Neural crest cell (in vitro differentiated cells): Measurements from ENCODE around the gene OPN3. TPM values are rescaled to one million over a fixed set of nuclear protein-coding genes. Genes with fewer than 3 reads are reported as not detected.

Experiments used
- DNase-seq: peaks from one replicate; pipeline ENCODE4 v3.0.0; 2021; ENCODE audit warnings: low read depth, mixed read lengths, low spot score
- H3K27ac Mint-ChIP-seq: one replicate; pipeline ENCODE4 v1.8.0; 2021; ENCODE audit warnings: mild to moderate bottlenecking, mixed read lengths; ENCODE audit not compliant: unreplicated experiment
- H3K27me3 Mint-ChIP-seq: 2 replicates; pipeline ENCODE4 v1.8.0; 2021; ENCODE audit warnings: low read depth, mild to moderate bottlenecking, mixed read lengths
- H3K36me3 Mint-ChIP-seq: 2 replicates; pipeline ENCODE4 v1.8.0; 2021; ENCODE audit warnings: low read depth, mild to moderate bottlenecking, mixed read lengths
- H3K4me1 Mint-ChIP-seq: 2 replicates; pipeline ENCODE4 v1.8.0; 2021; ENCODE audit warnings: mixed read lengths
- H3K4me3 Mint-ChIP-seq: one replicate; pipeline ENCODE4 v1.8.0; 2021; ENCODE audit warnings: mild to moderate bottlenecking, mixed read lengths
- H3K9me3 Mint-ChIP-seq: 2 replicates; pipeline ENCODE4 v1.8.0; 2021; ENCODE audit warnings: mixed read lengths
- total RNA-seq: library from RNA; stranded (reverse); gene quantifications from 2 replicates; pipeline ENCODE4 v1.2.1, GENCODE V29; 2021
- TF ChIP-seq, protein P1 (sequence below): fragments of 200-600 bp; sonication (generic); conservative IDR thresholded peaks from 2 replicates; pipeline ENCODE4 v1.5.0; 2021; ENCODE audit warnings: antibody characterized with exemption, mild to moderate bottlenecking

OPN3 gene
- total RNA-seq, 1 donor from 2014 or later: 31.2 TPM

DNA sequence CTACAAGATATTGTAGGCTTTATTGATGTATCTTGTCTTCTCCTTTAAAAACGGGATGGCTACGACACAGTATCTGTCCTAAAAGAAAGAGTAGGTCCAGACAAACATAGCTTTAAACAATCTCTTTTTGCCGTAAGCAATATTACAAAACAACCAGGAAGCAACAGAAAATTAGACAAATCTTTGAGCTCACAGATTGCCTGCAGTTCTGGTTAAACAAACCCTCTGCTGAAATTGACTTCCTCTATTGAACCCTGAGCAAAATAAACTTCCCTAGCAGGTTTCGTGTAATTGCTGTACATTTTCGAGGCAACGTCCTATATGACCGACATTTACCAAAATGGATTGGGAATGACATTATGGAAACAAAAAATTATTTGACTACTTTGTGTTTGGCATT lies 50.6 kb downstream of the OPN3 start:
- Mint-ChIP-seq H3K27me3 (no peaks in the 10 kb centered on the region), H3K36me3 (peaks cover 15% of the 10 kb centered on the region), H3K9me3 (no peaks in the 10 kb centered on the region), H3K4me1 (no peaks in the 10 kb centered on the region), H3K27ac (no peak overlapping the region), H3K4me3 (no peak overlapping the region)
- TF ChIP-seq, protein P1, sequence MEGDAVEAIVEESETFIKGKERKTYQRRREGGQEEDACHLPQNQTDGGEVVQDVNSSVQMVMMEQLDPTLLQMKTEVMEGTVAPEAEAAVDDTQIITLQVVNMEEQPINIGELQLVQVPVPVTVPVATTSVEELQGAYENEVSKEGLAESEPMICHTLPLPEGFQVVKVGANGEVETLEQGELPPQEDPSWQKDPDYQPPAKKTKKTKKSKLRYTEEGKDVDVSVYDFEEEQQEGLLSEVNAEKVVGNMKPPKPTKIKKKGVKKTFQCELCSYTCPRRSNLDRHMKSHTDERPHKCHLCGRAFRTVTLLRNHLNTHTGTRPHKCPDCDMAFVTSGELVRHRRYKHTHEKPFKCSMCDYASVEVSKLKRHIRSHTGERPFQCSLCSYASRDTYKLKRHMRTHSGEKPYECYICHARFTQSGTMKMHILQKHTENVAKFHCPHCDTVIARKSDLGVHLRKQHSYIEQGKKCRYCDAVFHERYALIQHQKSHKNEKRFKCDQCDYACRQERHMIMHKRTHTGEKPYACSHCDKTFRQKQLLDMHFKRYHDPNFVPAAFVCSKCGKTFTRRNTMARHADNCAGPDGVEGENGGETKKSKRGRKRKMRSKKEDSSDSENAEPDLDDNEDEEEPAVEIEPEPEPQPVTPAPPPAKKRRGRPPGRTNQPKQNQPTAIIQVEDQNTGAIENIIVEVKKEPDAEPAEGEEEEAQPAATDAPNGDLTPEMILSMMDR: no peak
- no peak for DNase-seq

DNA sequence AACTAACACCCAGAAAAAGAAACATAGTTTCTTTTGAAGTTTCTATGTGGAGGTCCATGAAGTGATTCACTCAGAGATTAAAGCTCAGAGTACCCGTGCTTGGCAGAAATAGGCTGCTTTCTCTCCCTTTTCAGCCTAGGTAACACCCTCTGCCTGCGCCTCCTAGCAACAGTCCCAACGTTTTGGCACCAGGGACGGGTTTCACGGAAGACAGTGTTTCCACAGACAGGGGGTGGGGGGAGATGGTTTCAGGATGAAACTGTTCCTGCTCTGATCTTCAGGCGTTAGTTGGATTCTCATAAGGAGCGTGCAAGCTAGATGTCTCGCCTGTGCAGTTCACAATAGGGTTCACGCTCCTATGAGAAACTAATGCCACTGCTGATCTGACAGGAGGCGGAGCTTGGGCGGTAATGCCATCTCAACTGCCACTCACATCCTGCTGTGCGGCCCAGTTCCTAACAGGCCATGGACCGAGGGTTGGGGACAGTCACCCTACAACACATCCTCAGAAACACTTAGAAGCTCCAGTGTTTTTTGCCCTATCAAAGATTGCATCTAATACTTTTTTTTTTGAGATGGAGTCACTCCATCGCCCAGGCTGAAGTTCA lies 53.2 kb downstream of the OPN3 start:
- Mint-ChIP-seq H3K36me3 (peaks cover 14% of the 10 kb centered on the region), H3K4me3 (no peak overlapping the region), H3K27me3 (no peaks in the 10 kb centered on the region), H3K27ac (no peak overlapping the region), H3K9me3 (no peaks in the 10 kb centered on the region), H3K4me1 (no peaks in the 10 kb centered on the region)
- DNase-seq: no peak
- TF ChIP-seq, protein P1: no peak

DNA sequence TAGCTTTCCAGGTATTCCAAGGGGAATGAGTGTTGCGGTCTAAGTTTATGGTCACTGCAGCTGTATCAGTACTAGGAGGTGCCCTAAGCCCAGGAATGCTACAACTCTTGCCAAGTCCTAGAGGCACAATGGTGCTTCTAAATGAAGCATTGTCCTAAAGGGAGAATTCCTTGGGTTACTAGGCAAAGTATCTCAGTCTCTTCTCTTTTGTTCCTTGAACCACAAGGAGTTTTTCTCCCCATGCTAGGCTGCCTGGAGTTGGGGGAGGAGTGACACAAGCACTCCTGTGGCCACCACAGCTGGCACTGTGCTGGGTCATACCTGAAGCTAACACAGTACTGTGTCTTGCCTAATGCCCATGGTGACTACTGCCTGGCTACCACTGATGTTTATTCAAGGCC lies 57.2 kb downstream of the OPN3 start:
- Mint-ChIP-seq H3K27me3 (no peaks in the 10 kb centered on the region), H3K9me3 (peaks cover 3% of the 10 kb centered on the region)
- TF ChIP-seq, protein P1: no peak

DNA sequence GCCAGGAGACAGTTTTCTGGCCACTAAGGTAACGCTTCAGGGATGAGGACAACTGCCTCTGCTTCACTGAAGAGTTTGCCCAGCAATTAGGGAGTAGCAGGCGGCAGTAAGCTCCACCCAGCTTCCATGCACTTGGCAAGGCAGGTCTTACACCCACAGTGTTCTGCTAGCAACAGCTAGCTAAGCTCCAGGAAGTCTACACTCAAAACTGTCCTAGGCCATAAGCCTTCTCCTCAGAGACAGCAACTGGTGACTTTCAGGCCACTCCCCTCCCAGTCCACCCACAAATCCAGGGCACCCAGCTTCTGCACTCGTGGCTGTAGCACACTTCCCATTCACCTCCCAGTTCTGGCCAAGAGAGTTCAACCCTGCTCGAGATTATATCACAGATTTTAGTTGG lies 60.7 kb downstream of the OPN3 start:
- H3K27me3 Mint-ChIP-seq: peaks cover 2% of the 10 kb centered on the region
- H3K4me3 Mint-ChIP-seq: no peak overlapping the region
- no peaks in the 10 kb centered on the region for H3K4me1 Mint-ChIP-seq
- DNase-seq: no peak
- no peak overlapping the region for H3K27ac Mint-ChIP-seq
- peaks cover 12% of the 10 kb centered on the region for H3K36me3 Mint-ChIP-seq
- TF ChIP-seq, protein P1: no peak
- peaks cover 11% of the 10 kb centered on the region for H3K9me3 Mint-ChIP-seq

More for the DNA sequence above, 57.2 kb downstream of the OPN3 start:
- no peak for DNase-seq
- Mint-ChIP-seq H3K4me1 (no peaks in the 10 kb centered on the region), H3K4me3 (no peak overlapping the region), H3K36me3 (peaks cover 12% of the 10 kb centered on the region), H3K27ac (no peak overlapping the region)

DNA sequence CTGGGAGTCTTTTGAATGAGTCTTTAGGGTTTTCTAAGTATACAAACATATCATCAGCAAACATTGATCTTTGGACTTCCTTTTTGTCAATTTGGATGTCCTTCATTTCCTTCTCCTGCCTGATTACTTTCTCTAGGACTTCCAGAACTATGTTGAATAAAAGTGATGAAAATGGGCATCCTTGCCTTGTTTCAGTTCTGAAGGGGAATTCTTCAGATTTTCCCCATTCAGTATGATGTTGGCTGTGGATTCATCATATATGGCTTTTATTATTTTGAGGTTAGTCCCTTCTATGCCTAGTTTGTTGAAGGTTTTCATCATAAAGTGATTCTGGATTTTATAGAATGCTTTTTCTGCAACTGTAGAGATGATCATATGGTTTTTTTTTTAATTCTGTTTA lies 66.0 kb downstream of the OPN3 start:
- Mint-ChIP-seq H3K27ac (no peak overlapping the region), H3K4me3 (no peak overlapping the region), H3K27me3 (peaks cover 8% of the 10 kb centered on the region), H3K4me1 (no peaks in the 10 kb centered on the region), H3K9me3 (peaks cover 18% of the 10 kb centered on the region), H3K36me3 (peaks cover 3% of the 10 kb centered on the region)
- DNase-seq: no peak
- TF ChIP-seq, protein P1: no peak
